GM21786 (cell line): ENCODE data around the gene KCNH3.

Experiments used
- ATAC-seq: cut with Tn5 transposase; IDR thresholded peaks from one replicate; pipeline ENCODE4 v1.9.1; 2021; ENCODE audit not compliant: unreplicated experiment

The KCNH3 gene

DNA sequence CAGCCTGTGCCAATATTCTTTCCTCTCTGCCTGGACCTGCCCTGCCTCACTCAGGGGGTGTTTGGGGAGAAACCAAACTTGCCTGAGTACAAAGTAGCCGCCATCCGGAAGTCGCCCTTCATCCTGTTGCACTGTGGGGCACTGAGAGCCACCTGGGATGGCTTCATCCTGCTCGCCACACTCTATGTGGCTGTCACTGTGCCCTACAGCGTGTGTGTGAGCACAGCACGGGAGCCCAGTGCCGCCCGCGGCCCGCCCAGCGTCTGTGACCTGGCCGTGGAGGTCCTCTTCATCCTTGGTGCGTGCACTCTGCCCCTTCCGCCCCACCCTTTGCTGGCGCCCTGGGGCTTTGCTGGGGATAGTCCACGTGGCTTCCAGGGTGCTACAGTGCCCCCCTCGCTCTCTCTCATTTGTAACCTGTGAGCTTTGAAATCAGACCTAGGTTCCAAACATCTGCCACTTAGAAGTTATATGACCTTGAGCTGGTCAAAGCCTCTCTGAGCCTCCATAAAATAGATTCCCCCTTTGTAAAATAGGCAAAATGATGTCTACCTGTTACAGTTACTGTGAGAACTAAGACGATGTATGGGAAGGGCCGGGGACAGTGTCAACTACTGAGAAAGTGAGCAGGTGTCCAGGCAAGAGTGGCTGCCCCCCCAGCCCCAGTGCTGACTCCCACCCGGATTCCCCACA lies 4.5 kb downstream of the KCNH3 start:
- ATAC-seq: no peak

DNA sequence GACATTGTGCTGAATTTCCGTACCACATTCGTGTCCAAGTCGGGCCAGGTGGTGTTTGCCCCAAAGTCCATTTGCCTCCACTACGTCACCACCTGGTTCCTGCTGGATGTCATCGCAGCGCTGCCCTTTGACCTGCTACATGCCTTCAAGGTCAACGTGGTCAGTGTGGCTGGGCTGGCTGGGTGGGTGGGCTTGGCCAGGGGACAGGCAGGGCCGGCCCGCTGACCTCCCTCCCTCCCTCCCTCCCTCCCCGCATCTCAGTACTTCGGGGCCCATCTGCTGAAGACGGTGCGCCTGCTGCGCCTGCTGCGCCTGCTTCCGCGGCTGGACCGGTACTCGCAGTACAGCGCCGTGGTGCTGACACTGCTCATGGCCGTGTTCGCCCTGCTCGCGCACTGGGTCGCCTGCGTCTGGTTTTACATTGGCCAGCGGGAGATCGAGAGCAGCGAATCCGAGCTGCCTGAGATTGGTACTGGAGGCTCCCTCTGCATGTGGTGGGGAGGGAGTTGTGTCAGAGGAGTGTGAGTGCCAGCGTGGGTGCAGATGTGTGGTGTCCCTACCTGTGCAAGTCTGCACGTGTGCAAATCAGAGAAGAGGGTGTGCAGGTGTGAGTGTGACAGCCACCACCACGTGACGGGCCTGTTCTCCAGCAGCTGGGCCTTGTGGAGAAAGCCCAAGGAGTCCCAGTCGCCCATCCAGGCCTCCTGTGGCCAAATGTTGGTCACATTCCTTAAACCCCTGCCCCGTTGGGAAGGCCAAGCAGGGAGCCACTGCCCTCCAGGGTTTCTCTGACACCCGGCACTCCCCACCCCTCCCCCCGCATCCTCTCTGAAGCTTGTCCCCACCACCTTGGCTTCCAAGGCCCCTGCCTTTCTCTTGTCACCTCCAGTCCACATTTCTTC lies 5.3 kb downstream of the KCNH3 start:
- no peak for ATAC-seq

DNA sequence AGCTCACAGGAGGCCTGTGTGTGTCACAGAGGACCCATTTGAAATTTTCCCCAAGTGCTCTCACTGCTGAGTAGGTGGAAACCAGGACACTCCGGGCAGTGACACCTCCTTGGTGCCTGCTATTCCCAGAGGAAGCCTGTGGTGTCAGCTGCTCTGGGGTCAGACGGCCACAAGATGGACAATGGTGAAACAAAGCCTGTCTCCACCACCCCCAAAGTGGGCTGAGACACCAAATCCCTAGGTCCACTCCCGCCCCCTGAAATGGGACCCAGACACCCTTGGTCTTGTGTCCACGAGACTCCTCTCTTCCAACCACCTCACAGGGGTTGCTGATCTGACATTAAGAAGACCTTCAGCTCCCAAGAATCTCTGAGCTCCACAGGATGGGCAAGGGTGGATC lies 7.0 kb downstream of the KCNH3 start:
- ATAC-seq: no peak

DNA sequence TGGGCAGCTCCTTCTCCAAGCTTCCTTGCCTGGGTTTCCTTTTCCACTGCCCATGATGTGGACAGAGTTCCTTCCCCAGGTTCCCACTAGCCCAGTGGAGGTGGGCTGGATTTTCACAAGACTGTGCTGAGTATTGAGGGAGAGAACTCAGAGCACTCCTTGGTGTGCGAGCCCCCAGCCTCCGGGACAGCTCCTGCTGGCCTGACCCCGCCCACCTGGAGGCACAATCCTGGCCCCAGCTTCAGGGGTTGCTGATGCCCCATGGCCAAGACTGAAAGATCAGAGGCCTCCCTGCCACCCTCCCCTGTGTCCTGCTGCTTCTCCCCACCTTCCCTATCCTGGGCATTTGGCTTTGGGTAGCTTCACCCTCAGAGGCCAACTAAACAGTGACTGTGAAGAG lies 7.7 kb downstream of the KCNH3 start:
- ATAC-seq: no peak

DNA sequence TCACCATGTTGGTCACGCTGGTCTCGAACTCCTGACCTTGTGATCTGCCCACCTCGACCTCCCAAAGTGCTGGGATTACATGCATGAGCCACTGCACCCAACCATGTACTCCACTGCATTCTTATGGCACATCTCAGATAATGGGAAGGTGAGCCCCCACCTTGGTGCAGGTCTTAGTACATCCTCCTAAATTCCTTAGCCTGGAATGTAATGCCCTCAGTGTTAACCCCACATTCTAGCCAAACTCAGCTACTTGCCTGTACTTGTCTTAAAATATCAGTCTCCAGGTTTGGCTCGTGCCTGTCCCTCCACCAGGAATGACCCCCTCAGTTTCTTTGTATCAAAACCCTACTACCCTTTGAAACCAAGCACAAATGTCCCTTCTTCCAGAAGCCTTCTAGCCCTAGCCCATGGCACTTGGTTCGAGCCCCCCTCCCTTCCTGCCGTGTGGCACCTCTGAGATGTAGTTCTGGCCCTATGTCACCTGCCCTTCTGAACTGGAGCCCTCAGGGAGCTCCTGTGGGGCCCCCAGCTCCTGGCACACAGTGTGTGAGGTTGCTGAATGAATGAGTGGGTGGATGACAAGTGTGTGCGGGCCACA lies 8.4 kb downstream of the KCNH3 start:
- no peak for ATAC-seq

DNA sequence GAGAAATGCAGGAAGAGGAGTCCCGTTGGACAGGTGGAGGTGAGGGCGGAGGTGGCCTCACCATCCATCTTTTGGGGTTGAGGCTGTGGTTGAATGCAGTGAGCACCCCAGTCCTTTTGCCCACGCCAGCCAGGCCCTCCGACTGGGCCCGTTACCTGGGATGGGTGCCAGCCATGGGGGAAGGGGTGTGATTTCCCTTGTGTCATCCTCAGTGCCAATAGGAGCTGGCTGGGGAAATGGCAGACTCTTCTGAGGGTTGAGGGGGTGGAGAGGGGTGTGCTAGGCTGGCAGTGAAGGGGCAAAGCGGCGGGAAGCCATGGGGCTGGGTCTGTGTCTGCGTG lies 9.6 kb downstream of the KCNH3 start:
- ATAC-seq: no peak

GRCh38 chr12:49548822-49549648 lies 10.2 kb downstream of the KCNH3 start:
- ATAC-seq: no peak

- no peak for ATAC-seq
These were observed 11.2 kb downstream of the KCNH3 start for GRCh38 chr12:49549735-49550692.

- no peak for ATAC-seq
These were observed 11.9 kb downstream of the KCNH3 start for GRCh38 chr12:49550693-49551252.

DNA sequence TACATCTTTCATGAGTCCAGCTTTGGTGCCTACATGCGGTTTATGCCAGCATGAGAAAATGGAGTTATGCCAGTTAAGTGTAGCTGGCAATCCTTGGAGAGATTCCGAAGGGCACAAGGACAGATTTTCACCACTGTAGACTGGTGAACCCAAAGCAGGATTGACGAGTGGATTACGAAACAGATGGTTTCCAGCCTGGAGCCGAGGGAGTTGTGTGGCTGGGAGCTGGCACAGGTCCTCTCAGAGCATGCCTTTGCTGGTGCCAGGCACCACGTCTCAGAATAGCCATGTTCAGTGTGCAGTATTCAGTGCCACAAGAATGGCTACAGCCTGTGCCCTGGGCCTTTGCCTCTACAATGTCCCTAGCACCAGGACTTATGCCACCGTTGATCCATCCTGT lies 13.2 kb downstream of the KCNH3 start:
- ATAC-seq: no peak

DNA sequence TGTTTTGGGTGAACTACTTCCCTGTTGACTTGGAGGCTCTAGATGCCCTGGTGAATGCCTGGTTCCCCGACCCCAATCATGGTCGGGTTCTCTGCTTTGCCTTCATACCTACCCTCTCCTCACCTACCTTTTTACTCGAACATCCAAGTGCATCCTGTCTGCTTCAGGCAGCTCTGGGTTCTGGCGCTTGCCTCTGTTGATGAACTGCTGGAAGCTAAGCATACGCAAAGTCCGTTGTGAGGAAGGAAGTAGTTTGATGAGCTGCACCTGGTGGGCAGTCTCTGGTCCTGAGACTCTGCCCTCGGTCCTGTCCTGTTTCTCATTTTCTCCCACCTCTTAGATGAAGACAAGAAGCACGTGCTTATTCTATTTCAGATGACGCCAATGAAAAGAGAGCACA lies 13.6 kb downstream of the KCNH3 start:
- no peak for ATAC-seq

DNA sequence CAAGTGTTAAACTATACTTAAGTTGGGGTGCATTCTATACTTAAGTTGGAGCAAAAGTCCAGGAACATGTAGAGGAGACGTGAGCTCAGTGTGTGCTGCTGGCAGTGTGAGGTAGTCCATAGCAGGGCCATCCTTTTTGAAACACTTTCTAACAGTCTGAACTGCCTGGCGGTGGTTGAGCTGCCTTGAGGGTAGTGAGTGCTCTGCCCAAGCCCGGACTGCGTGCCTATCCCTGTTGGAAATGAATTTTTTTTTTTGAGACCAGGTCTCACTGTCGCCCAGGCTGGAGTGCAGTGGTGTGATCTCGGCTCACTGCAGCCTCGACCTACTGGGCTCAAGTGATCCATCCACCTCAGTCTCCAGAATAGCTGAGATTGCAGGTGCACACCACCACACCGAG lies 14.1 kb downstream of the KCNH3 start:
- ATAC-seq: no peak

GRCh38 chr12:49553512-49554088 lies 14.8 kb downstream of the KCNH3 start:
- ATAC-seq: no peak

GRCh38 chr12:49554266-49554665 lies 15.4 kb downstream of the KCNH3 start:
- no peak for ATAC-seq

- ATAC-seq: no peak
These were observed 17.0 kb downstream of the KCNH3 start for GRCh38 chr12:49555631-49556390.

DNA sequence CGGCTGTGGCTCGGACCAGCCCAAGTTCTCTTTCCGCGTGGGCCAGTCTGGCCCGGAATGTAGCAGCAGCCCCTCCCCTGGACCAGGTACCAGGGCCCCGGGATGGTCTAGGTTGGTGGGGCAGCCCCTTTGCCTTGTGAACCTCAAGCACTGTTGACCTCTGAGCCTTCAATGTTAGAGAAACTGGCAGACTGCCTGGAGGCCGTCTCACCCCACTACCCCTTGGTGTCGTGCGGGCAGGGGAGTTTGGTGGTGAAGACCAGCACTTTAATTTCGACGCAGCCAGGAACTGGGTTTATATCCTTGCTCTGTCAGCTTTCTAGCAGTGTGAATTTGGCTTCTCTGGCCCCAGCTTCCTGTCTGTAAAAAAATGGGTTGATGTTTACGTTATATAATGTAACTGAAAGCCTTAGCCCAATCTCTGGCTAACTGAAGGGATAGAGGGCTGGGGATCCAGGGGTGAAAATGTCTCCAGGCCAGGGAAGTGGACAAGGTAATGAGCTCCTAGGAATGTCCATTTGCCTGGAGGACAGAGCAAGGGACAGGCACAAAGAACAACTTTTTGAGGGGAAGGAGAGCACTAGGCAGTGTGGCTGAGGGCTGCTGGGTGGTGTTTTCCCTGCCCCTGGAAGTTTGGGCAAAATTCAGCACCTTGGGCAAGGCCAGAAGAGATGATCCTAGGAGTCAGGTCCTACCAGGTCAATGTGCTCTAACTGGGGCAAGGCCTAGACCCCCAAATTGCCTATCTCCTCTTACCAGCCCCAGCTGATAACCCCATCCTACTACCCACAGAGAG lies 17.8 kb downstream of the KCNH3 start:
- no peak for ATAC-seq

DNA sequence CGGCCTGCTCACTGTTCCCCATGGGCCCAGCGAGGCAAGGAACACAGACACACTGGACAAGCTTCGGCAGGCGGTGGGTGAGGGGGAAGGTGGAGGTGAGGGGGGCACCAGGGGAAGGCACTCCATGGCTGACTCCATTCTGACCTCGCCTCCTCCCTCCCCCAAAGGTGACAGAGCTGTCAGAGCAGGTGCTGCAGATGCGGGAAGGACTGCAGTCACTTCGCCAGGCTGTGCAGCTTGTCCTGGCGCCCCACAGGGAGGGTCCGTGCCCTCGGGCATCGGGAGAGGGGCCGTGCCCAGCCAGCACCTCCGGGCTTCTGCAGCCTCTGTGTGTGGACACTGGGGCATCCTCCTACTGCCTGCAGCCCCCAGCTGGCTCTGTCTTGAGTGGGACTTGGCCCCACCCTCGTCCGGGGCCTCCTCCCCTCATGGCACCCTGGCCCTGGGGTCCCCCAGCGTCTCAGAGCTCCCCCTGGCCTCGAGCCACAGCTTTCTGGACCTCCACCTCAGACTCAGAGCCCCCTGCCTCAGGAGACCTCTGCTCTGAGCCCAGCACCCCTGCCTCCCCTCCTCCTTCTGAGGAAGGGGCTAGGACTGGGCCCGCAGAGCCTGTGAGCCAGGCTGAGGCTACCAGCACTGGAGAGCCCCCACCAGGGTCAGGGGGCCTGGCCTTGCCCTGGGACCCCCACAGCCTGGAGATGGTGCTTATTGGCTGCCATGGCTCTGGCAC lies 18.5 kb downstream of the KCNH3 start:
- ATAC-seq: no peak
